Activated effector memory CD4-positive, alpha-beta T cell treated with Interleukin-2 at 50 U/mL for 16 hours (primary cell): Measurements from ENCODE around the gene PPA1.
"Not testable (repeated sequence)": the region's sequence is repeated elsewhere in the genome, so short reads cannot be mapped to it uniquely, and the experiment has no call there.

Source experiments
- DNase-seq: peaks from one replicate; pipeline ENCODE4 v3.0.0-alpha.2; 2020

Gene PPA1

DNA sequence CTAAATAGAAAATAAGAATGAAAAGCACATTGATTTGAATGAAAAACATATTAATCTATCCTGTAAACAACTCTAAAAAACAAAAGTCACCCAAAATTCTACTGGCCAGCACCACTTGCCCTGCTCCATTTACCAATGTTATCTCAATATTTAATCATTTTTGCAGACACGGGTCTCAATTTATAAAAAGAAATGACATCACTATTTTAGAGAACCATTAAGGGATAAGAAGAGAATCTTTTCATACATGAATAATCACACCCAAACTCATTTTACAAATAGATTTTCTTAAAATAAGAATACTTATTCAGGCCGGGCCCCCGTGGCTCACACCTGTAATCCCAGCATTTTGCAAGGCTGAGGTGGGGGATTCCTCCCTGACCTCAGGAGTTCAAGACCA, 66.8 kb downstream of the PPA1 start:
- no peak for DNase-seq

GRCh38 chr10:70164163-70164562, 69.1 kb downstream of the PPA1 start:
- no peak for DNase-seq

DNA sequence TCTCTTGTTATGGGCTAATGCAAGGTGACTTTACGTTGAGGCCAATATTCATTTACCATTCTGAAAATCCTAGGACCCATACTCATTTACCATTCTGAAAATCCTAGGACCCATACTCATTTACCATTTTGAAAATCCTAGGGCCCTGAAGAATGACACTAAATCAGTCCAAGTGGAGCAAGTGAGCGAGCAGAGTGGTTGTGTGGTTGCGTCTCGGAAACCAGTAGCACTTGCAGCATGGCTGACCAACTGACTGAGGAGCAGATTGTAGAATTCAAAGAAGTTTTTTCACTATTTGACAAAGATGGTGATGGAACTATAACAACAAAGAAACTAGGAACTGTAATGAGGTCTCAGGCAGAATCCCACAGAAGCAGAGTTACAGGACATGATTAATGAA, 69.8 kb downstream of the PPA1 start:
- no peak for DNase-seq

DNA sequence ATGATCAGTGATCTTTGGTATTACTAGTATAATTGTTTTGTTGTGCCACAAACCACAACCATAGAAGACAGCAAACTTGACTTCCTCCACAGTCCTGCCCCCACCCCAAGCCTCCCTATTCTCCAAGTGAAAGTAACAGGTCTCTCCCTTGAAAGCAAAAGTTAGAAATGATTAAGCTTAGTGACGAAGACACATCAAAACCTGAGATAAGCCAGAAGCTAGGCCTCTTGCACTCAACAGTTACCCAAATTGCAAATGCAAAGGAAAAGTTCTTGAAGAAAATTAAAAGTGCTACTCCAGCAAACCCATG, 70.4 kb downstream of the PPA1 start:
- peak; percentile 16 for DNase-seq

DNA sequence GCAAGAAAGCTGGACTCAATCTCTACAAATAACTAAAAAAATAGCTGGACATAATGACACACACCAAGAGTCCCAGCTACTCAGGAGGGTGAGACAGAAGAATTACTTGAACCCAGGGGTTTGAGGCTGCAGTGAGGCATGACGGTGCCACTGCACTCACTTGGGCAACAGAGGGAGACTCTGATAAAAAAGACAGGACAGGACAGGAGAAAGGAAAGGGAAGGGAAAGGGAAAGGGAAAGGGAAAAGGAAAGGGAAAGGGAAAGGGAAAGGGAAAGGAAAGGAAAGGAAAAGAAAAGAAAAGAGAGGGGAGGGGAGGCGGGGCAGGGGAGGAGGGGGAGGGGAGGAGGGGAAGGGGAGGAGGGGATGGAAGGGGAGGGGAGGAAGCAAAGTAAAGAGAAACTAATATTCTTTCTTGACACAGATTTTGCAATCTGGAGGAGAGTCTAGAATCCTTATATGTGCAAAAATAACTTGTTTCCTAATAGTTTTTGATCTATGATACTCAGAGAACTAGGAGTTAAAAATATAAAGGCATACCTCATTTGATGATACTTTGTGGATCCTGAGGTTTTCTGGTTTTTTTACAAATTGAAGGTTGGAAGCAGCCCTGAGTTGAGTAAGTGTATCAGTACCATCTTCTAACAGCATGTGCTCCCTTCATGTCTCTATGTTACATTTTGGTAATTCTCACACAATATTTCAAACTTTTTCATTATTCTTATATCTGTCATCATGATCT, 70.9 kb downstream of the PPA1 start:
- no peak for DNase-seq

- DNase-seq: no peak
Measured at GRCh38 chr10:70160798-70161197, 72.4 kb downstream of the PPA1 start.

GRCh38 chr10:70159366-70159765, 73.9 kb downstream of the PPA1 start:
- not testable (repeated sequence) for DNase-seq

DNA sequence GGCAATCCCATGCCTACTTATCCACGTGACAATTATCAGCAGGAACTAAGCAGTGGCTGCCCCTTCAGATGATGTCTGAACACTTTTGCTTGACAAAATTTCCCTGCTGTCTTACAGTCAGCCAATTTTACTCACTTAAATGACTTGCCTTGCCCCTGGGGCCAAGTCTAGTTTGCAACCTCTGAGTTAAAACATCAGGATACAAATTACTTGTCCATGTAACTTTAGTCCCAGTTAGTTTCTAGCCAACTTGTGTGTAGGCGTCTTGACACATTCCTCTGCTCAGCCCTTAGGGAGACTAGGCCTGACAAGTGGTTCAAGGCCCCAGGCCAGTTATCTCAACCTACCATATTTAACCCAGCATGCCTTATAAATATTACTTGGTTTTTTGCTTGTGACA, 75.1 kb downstream of the PPA1 start:
- DNase-seq: no peak

- no peak for DNase-seq
Measured at GRCh38 chr10:70155255-70155838, 77.9 kb downstream of the PPA1 start.
